ENCODE data around the gene GRIK4. TPM values are rescaled to one million over a fixed set of nuclear protein-coding genes. Genes with fewer than 3 reads are reported as not detected.

Gene GRIK4
- total RNA-seq, 2 experiments from 2014 or later, result not detected

GRCh38 chr11:120566176-120566575 lies 54.6 kb downstream of the GRIK4 start:
- intact Hi-C loops (cut with micrococcal nuclease), result loop anchor here (5.0 kb wide), 1 partner anchor 234 kb away; no protein-coding TSS in a partner anchor
- Mint-ChIP-seq H3K9me3 (no peaks in the 10 kb centered on the region), H3K4me3 (no peak overlapping the region), H3K27me3 (peaks cover 40% of the 10 kb centered on the region), H3K27ac (no peak overlapping the region), H3K4me1 (ENCODE audit: low read depth) (peaks cover 12% of the 10 kb centered on the region), H3K36me3 (ENCODE audit: low read depth) (no peaks in the 10 kb centered on the region)
- POLR2A ChIA-PET, result no interaction called here
- TF ChIP-seq CTCF (IDR thresholded peaks at IDR 0.05), result no peak
- no peak for DNase-seq
- CTCF ChIA-PET, result interaction anchor here (0.6 kb wide), 1 partner anchor 18 kb away, joined by 3 read pairs; no protein-coding TSS in a partner anchor
- no peak for ATAC-seq

GRCh38 chr11:120568572-120569307 lies 57.2 kb downstream of the GRIK4 start:
- ChIA-PET CTCF (no interaction called here), POLR2A (no interaction called here)
- ATAC-seq (no peak), DNase-seq (no peak)
- Mint-ChIP-seq H3K4me3 (no peak overlapping the region), H3K4me1 (ENCODE audit: low read depth) (peaks cover 12% of the 10 kb centered on the region), H3K27me3 (peaks cover 23% of the 10 kb centered on the region), H3K36me3 (ENCODE audit: low read depth) (no peaks in the 10 kb centered on the region), H3K9me3 (no peaks in the 10 kb centered on the region), H3K27ac (no peak overlapping the region)
- no peak for TF ChIP-seq CTCF (IDR thresholded peaks at IDR 0.05)
- intact Hi-C loops (cut with micrococcal nuclease), result loop anchor here (5.0 kb wide), 1 partner anchor 236 kb away; no protein-coding TSS in a partner anchor

GRCh38 chr11:120569861-120570260 lies 58.3 kb downstream of the GRIK4 start:
- Mint-ChIP-seq H3K27me3 (peaks cover 22% of the 10 kb centered on the region), H3K4me1 (ENCODE audit: low read depth) (peaks cover 12% of the 10 kb centered on the region), H3K4me3 (no peak overlapping the region), H3K27ac (no peak overlapping the region), H3K36me3 (ENCODE audit: low read depth) (no peaks in the 10 kb centered on the region), H3K9me3 (no peaks in the 10 kb centered on the region)
- ATAC-seq, result no peak
- DNase-seq, result no peak
- no peak for TF ChIP-seq CTCF (IDR thresholded peaks at IDR 0.05)
- intact Hi-C loops (cut with micrococcal nuclease), result loop anchor here (5.0 kb wide), 1 partner anchor 238 kb away; no protein-coding TSS in a partner anchor
- ChIA-PET CTCF (no interaction called here), POLR2A (no interaction called here)

GRCh38 chr11:120571476-120571875 lies 59.9 kb downstream of the GRIK4 start:
- ATAC-seq (no peak), DNase-seq (no peak)
- CTCF ChIA-PET, result no interaction called here
- POLR2A ChIA-PET, result no interaction called here
- no peaks in the 10 kb centered on the region for H3K9me3 Mint-ChIP-seq
- H3K4me1 Mint-ChIP-seq (ENCODE audit: low read depth), result no peaks in the 10 kb centered on the region
- no peak for TF ChIP-seq CTCF (IDR thresholded peaks at IDR 0.05)
- no peak overlapping the region for H3K27ac Mint-ChIP-seq
- no peaks in the 10 kb centered on the region for H3K36me3 Mint-ChIP-seq (ENCODE audit: low read depth)
- H3K4me3 Mint-ChIP-seq, result no peak overlapping the region
- intact Hi-C loops (cut with micrococcal nuclease), result no loop called here
- H3K27me3 Mint-ChIP-seq, result peaks cover 15% of the 10 kb centered on the region

- intact Hi-C loops (cut with micrococcal nuclease), result no loop called here
- no peaks in the 10 kb centered on the region for H3K9me3 Mint-ChIP-seq
- peaks cover 4% of the 10 kb centered on the region for H3K4me1 Mint-ChIP-seq (ENCODE audit: low read depth)
- ATAC-seq (no peak), DNase-seq (no peak)
- no peak for TF ChIP-seq CTCF (IDR thresholded peaks at IDR 0.05)
- POLR2A ChIA-PET, result interaction anchor here (0.8 kb wide), 1 partner anchor 10 kb away, joined by 3 read pairs; no protein-coding TSS in a partner anchor
- CTCF ChIA-PET, result interaction anchor here (1.1 kb wide), 1 partner anchor 111 kb away, joined by 3 read pairs; no protein-coding TSS in a partner anchor
- H3K4me3 Mint-ChIP-seq, result no peak overlapping the region
- H3K36me3 Mint-ChIP-seq (ENCODE audit: low read depth), result no peaks in the 10 kb centered on the region
- peaks cover 19% of the 10 kb centered on the region for H3K27me3 Mint-ChIP-seq
- no peak overlapping the region for H3K27ac Mint-ChIP-seq
Observed at GRCh38 chr11:120573756-120574354, 62.3 kb downstream of the GRIK4 start.
